Spleen (tissue), 7 donors: Measurements from ENCODE around the gene SEMA3F.

Experiments used
- POLR2A ChIP-seq, 3 donors: fragments of 450-650 bp; IDR thresholded peaks; one replicate each; pipeline ENCODE4 v1.5.1; 2017; ENCODE audit warnings: antibody characterized with exemption in 3 of 3, mild to moderate bottlenecking in 1 of 3
- POLR2AphosphoS5 ChIP-seq, 3 donors: sonication (generic); formaldehyde crosslinking; IDR thresholded peaks; one replicate each; pipeline ENCODE4 v1.5.1; 2017; ENCODE audit warnings: antibody characterized with exemption in 3 of 3
- TF ChIP-seq, protein P1 (sequence below), 11 experiments: fragments of 200-600 bp in 7 of 11; fragments of 450-650 bp in 4 of 11; sonication (generic) in 4 of 11; IDR thresholded peaks in 8 of 11; conservative IDR thresholded peaks in 3 of 11; 1 replicate in 7 of 11; 2 replicates in 4 of 11; pipeline versions ENCODE4 v1.4.0 to v1.8.0; 2016 to 2021; ENCODE audit warnings: antibody characterized with exemption in 11 of 11, inconsistent platforms in 4 of 11, mild to moderate bottlenecking in 1 of 11
- donor health status: DM: no; HTN: no; CAD: no; lungs with moderate emphysema.
- donor health status: DM: no; HTN: no; CAD: no.
- donor health status: DM: no; HTN: no; CAD: no.

GRCh38 chr3:50224639-50225038 is 69.5 kb downstream of the SEMA3F start:
- TF ChIP-seq POLR2A (IDR thresholded peaks at IDR 0.05) (no peak), POLR2AphosphoS5 (IDR thresholded peaks at IDR 0.05) (no peak)
- TF ChIP-seq, protein P1, sequence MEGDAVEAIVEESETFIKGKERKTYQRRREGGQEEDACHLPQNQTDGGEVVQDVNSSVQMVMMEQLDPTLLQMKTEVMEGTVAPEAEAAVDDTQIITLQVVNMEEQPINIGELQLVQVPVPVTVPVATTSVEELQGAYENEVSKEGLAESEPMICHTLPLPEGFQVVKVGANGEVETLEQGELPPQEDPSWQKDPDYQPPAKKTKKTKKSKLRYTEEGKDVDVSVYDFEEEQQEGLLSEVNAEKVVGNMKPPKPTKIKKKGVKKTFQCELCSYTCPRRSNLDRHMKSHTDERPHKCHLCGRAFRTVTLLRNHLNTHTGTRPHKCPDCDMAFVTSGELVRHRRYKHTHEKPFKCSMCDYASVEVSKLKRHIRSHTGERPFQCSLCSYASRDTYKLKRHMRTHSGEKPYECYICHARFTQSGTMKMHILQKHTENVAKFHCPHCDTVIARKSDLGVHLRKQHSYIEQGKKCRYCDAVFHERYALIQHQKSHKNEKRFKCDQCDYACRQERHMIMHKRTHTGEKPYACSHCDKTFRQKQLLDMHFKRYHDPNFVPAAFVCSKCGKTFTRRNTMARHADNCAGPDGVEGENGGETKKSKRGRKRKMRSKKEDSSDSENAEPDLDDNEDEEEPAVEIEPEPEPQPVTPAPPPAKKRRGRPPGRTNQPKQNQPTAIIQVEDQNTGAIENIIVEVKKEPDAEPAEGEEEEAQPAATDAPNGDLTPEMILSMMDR (IDR thresholded peaks at IDR 0.05 in 8 of 11, conservative IDR thresholded peaks at IDR 0.05 in 3 of 11) = no peak
